Measurements from ENCODE around the gene KRT2. TPM values are rescaled to one million over a fixed set of nuclear protein-coding genes. Genes with fewer than 3 reads are reported as not detected.

Gene KRT2
- total RNA-seq, 1 donor from 2014 or later = not detected

DNA sequence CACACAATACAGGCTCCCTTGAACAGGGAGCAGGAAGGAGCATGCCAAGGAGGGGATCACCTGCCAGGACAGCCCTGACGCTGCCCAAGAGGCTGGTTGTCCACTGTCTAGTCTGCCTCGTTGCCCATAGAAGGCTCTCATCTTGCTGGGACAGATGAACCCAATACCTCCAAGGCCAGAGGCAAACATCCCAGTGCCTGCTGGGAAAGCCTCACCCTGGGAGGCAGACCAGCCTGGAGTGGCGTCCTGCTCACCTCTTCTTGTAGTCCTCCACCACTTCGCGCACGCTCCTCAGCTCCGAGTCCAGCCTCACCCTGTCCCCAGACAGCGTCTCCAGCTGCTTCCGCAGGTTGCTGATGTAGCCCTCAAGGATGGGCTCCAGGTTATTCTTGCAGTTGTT is 36.1 kb downstream of the KRT2 start:
- no peak for DNase-seq (ENCODE audit: low read depth)
- H3K4me3 ChIP-seq (ENCODE audit: low read depth, low read length) = no peak overlapping the region
- TF ChIP-seq CTCF (conservative IDR thresholded peaks at IDR 0.05; ENCODE audit: low read depth, low read length) = no peak

GRCh38 chr12:52615208-52615868 is 36.7 kb downstream of the KRT2 start:
- no peak overlapping the region for H3K4me3 ChIP-seq (ENCODE audit: low read depth, low read length)
- TF ChIP-seq CTCF (conservative IDR thresholded peaks at IDR 0.05; ENCODE audit: low read depth, low read length) = no peak
- no peak for DNase-seq (ENCODE audit: low read depth)

GRCh38 chr12:52614381-52615207 is 37.4 kb downstream of the KRT2 start:
- no peak overlapping the region for H3K4me3 ChIP-seq (ENCODE audit: low read depth, low read length)
- no peak for TF ChIP-seq CTCF (conservative IDR thresholded peaks at IDR 0.05; ENCODE audit: low read depth, low read length)
- DNase-seq (ENCODE audit: low read depth) = no peak

GRCh38 chr12:52613384-52614030 is 38.5 kb downstream of the KRT2 start:
- DNase-seq (ENCODE audit: low read depth) = no peak
- no peak for TF ChIP-seq CTCF (conservative IDR thresholded peaks at IDR 0.05; ENCODE audit: low read depth, low read length)
- no peak overlapping the region for H3K4me3 ChIP-seq (ENCODE audit: low read depth, low read length)

- no peak for DNase-seq (ENCODE audit: low read depth)
- no peak for TF ChIP-seq CTCF (conservative IDR thresholded peaks at IDR 0.05; ENCODE audit: low read depth, low read length)
- no peak overlapping the region for H3K4me3 ChIP-seq (ENCODE audit: low read depth, low read length)
Measured at GRCh38 chr12:52612431-52613383, 39.3 kb downstream of the KRT2 start.

GRCh38 chr12:52611080-52611468 is 40.9 kb downstream of the KRT2 start:
- no peak overlapping the region for H3K4me3 ChIP-seq (ENCODE audit: low read depth, low read length)
- TF ChIP-seq CTCF (conservative IDR thresholded peaks at IDR 0.05; ENCODE audit: low read depth, low read length) = no peak
- DNase-seq (ENCODE audit: low read depth) = no peak

Measured in epithelial cell of proximal tubule (primary cell).